Testis (tissue), 3 donors: ENCODE results near the gene GNB1L. TPM values are rescaled to one million over a fixed set of nuclear protein-coding genes. Genes with fewer than 3 reads are reported as not detected.

Experiments used
- DNase-seq: peaks from one replicate; pipeline ENCODE4 v3.0.0-alpha.2; 2019
- H3K27ac ChIP-seq, 2 donors: fragments of 200-600 bp; sonication (generic); one replicate each; pipeline ENCODE4 v1.5.1; 2019
- H3K27me3 ChIP-seq: fragments of 200-600 bp; sonication (generic); one replicate; pipeline ENCODE4 v1.5.1; 2019
- H3K36me3 ChIP-seq: fragments of 200-600 bp; sonication (generic); one replicate; pipeline ENCODE4 v1.5.1; 2017; ENCODE audit warnings: low read depth; ENCODE audit errors: missing control alignments
- H3K4me1 ChIP-seq: fragments of 200-600 bp; sonication (generic); one replicate; pipeline ENCODE4 v1.5.1; 2019
- H3K4me3 ChIP-seq, 2 donors: fragments of 200-600 bp; sonication (generic); one replicate each; pipeline ENCODE4 v1.5.1; 2017 to 2019
- H3K9me3 ChIP-seq: fragments of 200-600 bp; sonication (generic); one replicate; pipeline ENCODE4 v1.5.1; 2017
- CTCF ChIP-seq, 3 experiments: fragments of 450-650 bp in 2 of 3; fragments of 200-600 bp in 1 of 3; sonication (generic) in 1 of 3; IDR thresholded peaks; one replicate each; pipeline ENCODE4 v1.5.1; 2016 to 2019; ENCODE audit warnings: antibody characterized with exemption in 3 of 3, mild to moderate bottlenecking in 2 of 3, moderate library complexity in 1 of 3
- POLR2A ChIP-seq: fragments of 450-650 bp; IDR thresholded peaks from one replicate; pipeline ENCODE4 v1.6.1; 2017; ENCODE audit warnings: antibody characterized with exemption, mild to moderate bottlenecking, moderate library complexity
- WGBS, 2 donors: methylation state at CpG; one replicate each; pipeline ENCODE4 v1.1.5; 2018; 5-methylcytosine and 5-hydroxymethylcytosine counted together
- intact Hi-C: fragments of 100-400 bp; cut with DNase I; formaldehyde crosslinking; loops from one replicate; pipeline ENCODE4 v1.15.1; 2023; ENCODE audit warnings: low total_unique reads
- polyA plus RNA-seq: library from polyadenylated mRNA; stranded (reverse); fragments of 350-450 nt; fragmentation: Illumina TruSeq; extraction: RNeasy Lipid Tissue Mini Kit (QIAGEN cat#74804); gene quantifications from one replicate; pipeline ENCODE4 v1.2.3, GENCODE V29; 2014; ENCODE audit warnings: low read depth, low replicate concordance; ENCODE audit not compliant: insufficient read depth
- total RNA-seq, 2 donors: library from RNA; depleted of rRNA; stranded (reverse); fragments of >200 nt; gene quantifications; one replicate each; pipeline ENCODE4 v1.2.3, GENCODE V29; 2016

GNB1L gene
- total and polyA plus RNA-seq, 3 donors from 2014 or later = 5.5 to 6.9 (median 6.0) TPM

GRCh38 chr22:19819911-19820879 lies 34.5 kb downstream of the GNB1L start:
- WGBS, 2 donors = 95 to 98% methylated on average over 15 to 21 of the region's 21 CpGs
- Histone ChIP-seq H3K27me3 (no peaks in the 10 kb centered on the region), H3K4me3 (no peak overlapping the region), H3K9me3 (no peaks in the 10 kb centered on the region), H3K36me3 (no peaks in the 10 kb centered on the region), H3K4me1 (no peaks in the 10 kb centered on the region), H3K27ac (no peak overlapping the region)
- intact Hi-C loops = no loop called here
- peak; percentile 5 for DNase-seq
- TF ChIP-seq CTCF (IDR thresholded peaks at IDR 0.05) (no peak), POLR2A (no peak)

GRCh38 chr22:19819208-19819910 lies 35.3 kb downstream of the GNB1L start:
- H3K27me3 ChIP-seq = no peaks in the 10 kb centered on the region
- DNase-seq = peak; percentile 11
- H3K4me1 ChIP-seq = no peaks in the 10 kb centered on the region
- no peaks in the 10 kb centered on the region for H3K36me3 ChIP-seq
- H3K27ac ChIP-seq = no peak overlapping the region
- intact Hi-C loops = no loop called here
- 94 to 97% methylated on average over 11 to 14 of the region's 14 CpGs for WGBS, 2 donors
- H3K4me3 ChIP-seq = no peak overlapping the region
- H3K9me3 ChIP-seq = no peaks in the 10 kb centered on the region
- TF ChIP-seq POLR2A (no peak), CTCF (IDR thresholded peaks at IDR 0.05) (no peak)

- Histone ChIP-seq H3K27ac (no peak overlapping the region), H3K4me1 (no peaks in the 10 kb centered on the region), H3K4me3 (no peak overlapping the region), H3K9me3 (no peaks in the 10 kb centered on the region), H3K36me3 (no peaks in the 10 kb centered on the region), H3K27me3 (no peaks in the 10 kb centered on the region)
- 90 to 94% methylated on average over 12 to 17 of the region's 17 CpGs for WGBS, 2 donors
- peak; percentile 10 for DNase-seq
- intact Hi-C loops = no loop called here
- no peak for TF ChIP-seq CTCF (IDR thresholded peaks at IDR 0.05)
- TF ChIP-seq POLR2A = no peak
Observed at GRCh38 chr22:19818324-19819207, 36.1 kb downstream of the GNB1L start.

GRCh38 chr22:19816372-19817119 lies 38.1 kb downstream of the GNB1L start:
- intact Hi-C loops = no loop called here
- no peaks in the 10 kb centered on the region for H3K36me3 ChIP-seq
- H3K4me3 ChIP-seq = no peak overlapping the region
- no peak overlapping the region for H3K27ac ChIP-seq
- DNase-seq = peak; percentile 8
- no peaks in the 10 kb centered on the region for H3K9me3 ChIP-seq
- H3K4me1 ChIP-seq = peaks cover 10% of the 10 kb centered on the region
- no peak for TF ChIP-seq CTCF (IDR thresholded peaks at IDR 0.05)
- TF ChIP-seq POLR2A = no peak
- 93 to 94% methylated on average over 12 to 14 of the region's 14 CpGs for WGBS, 2 donors
- H3K27me3 ChIP-seq = no peaks in the 10 kb centered on the region
